Measurements from ENCODE around the gene SLC39A11. TPM values are rescaled to one million over a fixed set of nuclear protein-coding genes. Genes with fewer than 3 reads are reported as not detected.

The SLC39A11 gene
- total and polyA plus RNA-seq, 2 experiments from 2014 or later = 11.7 to 16.4 TPM

DNA sequence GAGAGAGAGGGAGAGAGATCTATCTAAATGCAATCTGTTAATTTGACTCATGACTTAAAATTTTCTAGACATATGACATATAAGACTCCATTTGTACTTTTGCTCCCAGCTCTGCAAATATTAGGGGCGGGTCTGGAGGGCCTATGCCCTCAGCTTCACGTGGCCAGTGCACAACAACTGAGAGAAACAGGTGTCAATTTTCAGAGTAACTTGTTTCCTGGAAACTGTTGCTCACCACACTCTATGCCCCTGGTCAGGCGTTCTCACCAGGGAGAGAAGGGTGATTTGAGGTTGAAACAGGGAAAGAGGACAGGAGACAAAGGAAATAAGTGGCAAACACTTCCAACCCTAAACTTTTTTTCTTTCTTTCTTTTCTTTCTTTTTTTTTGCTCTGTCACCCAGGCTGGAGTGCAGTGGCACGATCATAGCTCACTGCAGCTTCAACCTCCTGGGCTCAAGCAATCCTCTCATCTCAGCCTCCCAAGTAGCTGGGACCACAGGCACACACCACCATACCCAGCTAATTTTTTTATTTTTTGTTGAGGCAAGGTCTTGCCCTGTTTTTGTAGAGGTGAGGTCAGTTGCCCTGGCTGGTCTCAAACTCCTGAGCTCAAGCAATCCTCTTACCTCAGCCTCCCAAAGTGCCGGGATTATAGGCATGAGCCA lies 270.0 kb downstream of the SLC39A11 start:
- Histone ChIP-seq H3K9me3 (ENCODE audit: low read depth) (no peaks in the 10 kb centered on the region), H3K9me2 (ENCODE audit: insufficient read depth) (no peaks in the 10 kb centered on the region), H3K4me1 (ENCODE audit: insufficient read depth) (no peaks in the 10 kb centered on the region), H2AFZ (no peak overlapping the region), H3K4me2 (ENCODE audit: unreplicated experiment) (no peak overlapping the region), H3K27ac (no peak overlapping the region), H3F3A (ENCODE audit: insufficient read depth) (no peaks in the 10 kb centered on the region), H3K79me2 (ENCODE audit: insufficient read depth) (no peaks in the 10 kb centered on the region), H3K36me3 (ENCODE audit: low read depth) (no peaks in the 10 kb centered on the region), H3K4me3 (no peak overlapping the region), H3K9ac (no peak overlapping the region), H3K27me3 (replicated peaks; ENCODE audit: insufficient read depth) (no peaks in the 10 kb centered on the region), H4K20me1 (ENCODE audit: insufficient read depth) (no peaks in the 10 kb centered on the region)
- in situ Hi-C loops (cut with MboI) = no loop called here
- TF ChIP-seq EZH2phosphoT487 (IDR thresholded peaks at IDR 0.05; ENCODE audit: insufficient read depth, low read depth) (no peak), EZH2 (IDR thresholded peaks at IDR 0.05; ENCODE audit: insufficient read depth, poor library complexity, severe bottlenecking) (no peak)
- no peak for DNase-seq
- 71 to 78% methylated on average over 5 of the region's 5 CpGs for WGBS, 2 experiments (ENCODE audit: low coverage in 1 of 2, low lambda C conversion rate in 2 of 2, missing lambda C conversion rate in 2 of 2)

DNA sequence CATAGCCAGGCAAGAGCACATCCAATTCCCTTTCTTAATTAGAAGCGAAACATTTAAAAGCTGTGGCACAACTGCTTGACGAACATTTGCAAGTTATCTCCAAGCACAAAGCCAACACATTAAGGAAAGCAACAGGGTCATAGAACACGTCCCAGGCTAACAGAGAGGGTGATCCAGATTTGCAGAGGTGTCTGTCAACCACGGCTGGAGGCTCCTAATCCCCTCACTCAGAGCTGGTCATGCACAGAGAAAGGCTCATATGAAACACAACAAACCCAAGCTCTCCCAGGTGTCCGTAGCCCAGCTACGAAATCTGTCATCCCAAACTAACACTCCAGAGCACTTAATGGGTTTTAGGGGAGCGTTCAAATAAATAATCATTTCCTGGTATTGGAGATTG lies 276.1 kb downstream of the SLC39A11 start:
- Histone ChIP-seq H3F3A (ENCODE audit: insufficient read depth) (no peaks in the 10 kb centered on the region), H3K79me2 (ENCODE audit: insufficient read depth) (no peaks in the 10 kb centered on the region), H3K27ac (no peak overlapping the region), H3K36me3 (ENCODE audit: low read depth) (no peaks in the 10 kb centered on the region), H3K4me1 (ENCODE audit: insufficient read depth) (no peaks in the 10 kb centered on the region), H2AFZ (no peak overlapping the region), H3K27me3 (replicated peaks; ENCODE audit: insufficient read depth) (no peaks in the 10 kb centered on the region), H3K4me2 (ENCODE audit: unreplicated experiment) (no peak overlapping the region), H4K20me1 (ENCODE audit: insufficient read depth) (no peaks in the 10 kb centered on the region), H3K9ac (no peak overlapping the region), H3K4me3 (no peak overlapping the region), H3K9me3 (ENCODE audit: low read depth) (no peaks in the 10 kb centered on the region), H3K9me2 (ENCODE audit: insufficient read depth) (no peaks in the 10 kb centered on the region)
- 69 to 75% methylated on average over 7 of the region's 7 CpGs for WGBS, 2 experiments (ENCODE audit: low coverage in 1 of 2, low lambda C conversion rate in 2 of 2, missing lambda C conversion rate in 2 of 2)
- no peak for TF ChIP-seq EZH2phosphoT487 (IDR thresholded peaks at IDR 0.05; ENCODE audit: insufficient read depth, low read depth)
- no peak for TF ChIP-seq EZH2 (IDR thresholded peaks at IDR 0.05; ENCODE audit: insufficient read depth, poor library complexity, severe bottlenecking)
- in situ Hi-C loops (cut with MboI) = no loop called here
- DNase-seq = no peak

DNA sequence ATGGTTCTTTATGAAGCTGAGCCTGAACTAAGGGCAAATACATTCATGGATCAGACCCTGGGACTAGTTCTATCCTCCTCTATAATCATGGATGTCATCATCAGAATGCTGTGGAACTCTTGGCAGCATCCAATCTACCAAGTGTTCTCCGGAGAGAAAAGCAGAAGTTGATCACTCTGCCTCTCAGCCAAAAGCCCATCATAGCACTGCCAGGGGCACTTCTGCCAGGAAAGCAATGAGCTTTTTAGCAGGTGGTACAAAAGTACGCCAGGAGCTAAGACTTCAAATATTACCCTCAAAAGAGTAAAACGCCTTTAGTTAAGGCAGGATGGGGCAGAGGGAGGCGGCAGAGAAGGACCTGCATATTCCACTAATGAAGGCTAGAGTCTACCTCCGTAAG lies 279.0 kb downstream of the SLC39A11 start:
- H3K27ac ChIP-seq = no peak overlapping the region
- no peaks in the 10 kb centered on the region for H3K27me3 ChIP-seq (replicated peaks; ENCODE audit: insufficient read depth)
- no peak overlapping the region for H3K4me3 ChIP-seq
- in situ Hi-C loops (cut with MboI) = no loop called here
- H3K4me1 ChIP-seq (ENCODE audit: insufficient read depth) = no peaks in the 10 kb centered on the region
- DNase-seq = no peak
- TF ChIP-seq EZH2 (IDR thresholded peaks at IDR 0.05; ENCODE audit: insufficient read depth, poor library complexity, severe bottlenecking) = no peak
- TF ChIP-seq EZH2phosphoT487 (IDR thresholded peaks at IDR 0.05; ENCODE audit: insufficient read depth, low read depth) = no peak
- no peaks in the 10 kb centered on the region for H3K9me2 ChIP-seq (ENCODE audit: insufficient read depth)
- H4K20me1 ChIP-seq (ENCODE audit: insufficient read depth) = no peaks in the 10 kb centered on the region
- no peak overlapping the region for H3K4me2 ChIP-seq (ENCODE audit: unreplicated experiment)
- no peak overlapping the region for H3K9ac ChIP-seq
- no peaks in the 10 kb centered on the region for H3K36me3 ChIP-seq (ENCODE audit: low read depth)
- no peaks in the 10 kb centered on the region for H3K9me3 ChIP-seq (ENCODE audit: low read depth)
- WGBS, 2 experiments (ENCODE audit: low coverage in 1 of 2, low lambda C conversion rate in 2 of 2, missing lambda C conversion rate in 2 of 2) = 88% methylated on average over 5 of the region's 5 CpGs
- no peak overlapping the region for H2AFZ ChIP-seq
- H3F3A ChIP-seq (ENCODE audit: insufficient read depth) = no peaks in the 10 kb centered on the region
- H3K79me2 ChIP-seq (ENCODE audit: insufficient read depth) = no peaks in the 10 kb centered on the region

DNA sequence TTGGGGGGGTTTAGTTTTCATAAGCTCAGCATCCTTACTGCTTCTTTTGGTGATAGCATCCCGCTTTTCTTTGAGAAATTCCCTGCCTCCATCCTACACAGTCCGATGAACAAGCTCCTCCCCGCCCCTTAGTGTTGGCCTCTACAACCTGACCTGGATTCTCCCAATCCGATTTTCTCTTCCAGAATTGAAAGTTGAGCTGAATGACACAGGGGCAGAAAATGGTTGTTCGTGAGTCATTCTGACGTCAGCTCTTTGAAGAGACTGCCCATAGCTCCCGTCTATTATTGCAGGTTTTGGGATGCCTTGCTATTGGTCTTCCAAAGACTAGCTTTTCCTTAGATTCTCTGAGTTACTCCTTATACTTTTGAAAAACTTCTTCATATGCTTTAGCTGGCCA lies 279.7 kb downstream of the SLC39A11 start:
- H3K9me2 ChIP-seq (ENCODE audit: insufficient read depth) = no peaks in the 10 kb centered on the region
- no peak overlapping the region for H2AFZ ChIP-seq
- H3K27me3 ChIP-seq (replicated peaks; ENCODE audit: insufficient read depth) = no peaks in the 10 kb centered on the region
- H3K4me2 ChIP-seq (ENCODE audit: unreplicated experiment) = no peak overlapping the region
- no peaks in the 10 kb centered on the region for H3K36me3 ChIP-seq (ENCODE audit: low read depth)
- no peak overlapping the region for H3K27ac ChIP-seq
- H3K4me1 ChIP-seq (ENCODE audit: insufficient read depth) = no peaks in the 10 kb centered on the region
- no peak overlapping the region for H3K4me3 ChIP-seq
- no peaks in the 10 kb centered on the region for H4K20me1 ChIP-seq (ENCODE audit: insufficient read depth)
- WGBS, 2 experiments (ENCODE audit: low coverage in 1 of 2, low lambda C conversion rate in 2 of 2, missing lambda C conversion rate in 2 of 2) = 76 to 79% methylated on average over 7 of the region's 7 CpGs
- no peaks in the 10 kb centered on the region for H3F3A ChIP-seq (ENCODE audit: insufficient read depth)
- TF ChIP-seq EZH2 (IDR thresholded peaks at IDR 0.05; ENCODE audit: insufficient read depth, poor library complexity, severe bottlenecking) = no peak
- DNase-seq = peak; percentile 41
- H3K9ac ChIP-seq = no peak overlapping the region
- in situ Hi-C loops (cut with MboI) = no loop called here
- H3K79me2 ChIP-seq (ENCODE audit: insufficient read depth) = no peaks in the 10 kb centered on the region
- no peaks in the 10 kb centered on the region for H3K9me3 ChIP-seq (ENCODE audit: low read depth)

Data from GM23248 (cell line).